Measurements from ENCODE around the gene CRYGN.

The CRYGN gene

GRCh38 chr7:151389096-151389767 lies 50.7 kb downstream of the CRYGN start:
- no peak for DNase-seq

- DNase-seq: no peak
Measured at GRCh38 chr7:151388430-151388829, 51.5 kb downstream of the CRYGN start.

- DNase-seq: no peak
Measured at GRCh38 chr7:151388007-151388297, 52.0 kb downstream of the CRYGN start.

- DNase-seq: no peak
Measured at GRCh38 chr7:151387161-151388006, 52.6 kb downstream of the CRYGN start.

- no peak for DNase-seq
Measured at GRCh38 chr7:151386301-151387160, 53.4 kb downstream of the CRYGN start.

- no peak for DNase-seq
Measured at GRCh38 chr7:151385626-151386300, 54.2 kb downstream of the CRYGN start.

GRCh38 chr7:151384776-151385625 lies 54.9 kb downstream of the CRYGN start:
- no peak for DNase-seq

- no peak for DNase-seq
Measured at GRCh38 chr7:151384352-151384697, 55.6 kb downstream of the CRYGN start.

GRCh38 chr7:151383638-151384351 lies 56.1 kb downstream of the CRYGN start:
- DNase-seq: no peak

GRCh38 chr7:151382079-151382885 lies 57.7 kb downstream of the CRYGN start:
- no peak for DNase-seq

GRCh38 chr7:151381348-151382078 lies 58.4 kb downstream of the CRYGN start:
- DNase-seq: no peak

GRCh38 chr7:151381098-151381347 lies 58.9 kb downstream of the CRYGN start:
- DNase-seq: no peak

GRCh38 chr7:151380199-151381097 lies 59.5 kb downstream of the CRYGN start:
- DNase-seq: no peak

GRCh38 chr7:151379534-151380198 lies 60.3 kb downstream of the CRYGN start:
- DNase-seq: no peak

- no peak for DNase-seq
Measured at GRCh38 chr7:151379193-151379520, 60.8 kb downstream of the CRYGN start.
